ENCODE results near the gene PPP1R12A.

- TF ChIP-seq CTCF (IDR thresholded peaks at IDR 0.05) (no peak), POLR2A (IDR thresholded peaks at IDR 0.05) (no peak)
These were observed 39.1 kb downstream of the PPP1R12A start for GRCh38 chr12:79895804-79896203.
